Measurements from ENCODE around the gene DACT3. TPM values are rescaled to one million over a fixed set of nuclear protein-coding genes. Genes with fewer than 3 reads are reported as not detected.

The DACT3 gene
- total and polyA plus RNA-seq, 2 of the 4 experiments (the other 2 are of a cell fraction) = 1.6 to 4.9 TPM

DNA sequence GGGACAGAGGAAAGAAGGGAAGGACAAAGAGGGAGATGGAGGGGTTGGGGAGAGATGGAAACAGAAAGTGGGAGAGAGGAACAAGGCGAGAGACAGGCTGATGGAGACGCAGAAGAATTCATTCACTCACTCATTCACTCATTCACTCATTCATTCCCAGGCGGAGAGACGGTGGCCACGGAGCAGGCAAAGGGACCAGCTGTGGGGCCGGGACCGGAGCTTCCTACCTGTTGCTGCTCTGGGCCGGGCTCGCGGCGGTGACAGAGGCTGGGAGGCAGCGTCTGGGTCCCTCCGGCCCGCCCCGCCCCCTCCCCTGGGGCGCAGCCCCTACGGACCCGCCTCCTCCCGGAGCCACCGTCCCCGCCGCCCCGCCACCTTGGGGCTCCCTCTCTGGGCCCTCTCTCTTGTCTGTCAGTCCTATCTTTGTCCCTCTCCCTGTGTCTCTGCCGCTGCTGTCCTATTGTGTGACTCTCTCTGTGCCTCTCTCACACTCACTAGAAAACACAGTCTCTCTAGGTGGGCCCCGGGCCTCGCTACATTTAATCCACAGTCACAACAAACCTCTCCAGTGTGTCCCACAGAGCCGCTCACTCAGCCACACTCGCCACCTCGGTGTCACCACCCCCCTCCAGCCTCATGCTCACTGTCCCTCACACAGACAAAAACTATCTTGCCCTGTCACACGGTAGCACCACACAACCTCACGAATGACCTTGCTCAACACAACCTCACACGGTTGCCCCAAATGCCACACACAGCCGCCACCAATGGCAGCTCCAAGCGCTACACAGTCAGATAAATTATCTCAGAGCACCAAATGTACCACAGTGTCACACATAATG is 24.8 kb downstream of the DACT3 start, which contains the start of gene GNG8:
TSS of gene GNG8 (minus strand) at position 283 of the 842 bp plus-strand sequence. CDS start 1,520 bp downstream, outside the sequence.
- Histone ChIP-seq H2BK15ac (ENCODE audit: low read depth, low read length) (no peak within 1 kb of the TSS), H2BK5ac (ENCODE audit: low read depth, low read length, poor library complexity, severe bottlenecking) (no peak within 1 kb of the TSS), H2AK5ac (ENCODE audit: low read depth, low read length) (0 out of 2 replicates have a peak within 1 kb of the TSS, but pooled peaks have one; percentile 25), H3K4me2 (ENCODE audit: low read depth, low read length) (no peak within 1 kb of the TSS), H3K9me1 (ENCODE audit: insufficient read depth, low read length) (no peaks in the 10 kb centered on the region), H3K9me3 (ENCODE audit: control insufficient read depth, insufficient read depth, low read length) (no peaks in the 10 kb centered on the region), H3K79me1 (ENCODE audit: low read depth in 1 of 2, low read length in 2 of 2) (no peaks in the 10 kb centered on the region), H2AFZ (replicated peaks; ENCODE audit: low read length, poor library complexity) (no peak within 1 kb of the TSS), H3K4ac (ENCODE audit: low read depth, low read length) (no peak within 1 kb of the TSS), H3K9ac (ENCODE audit: low read depth, low read length) (no peak within 1 kb of the TSS), H3K56ac (ENCODE audit: extremely low read depth, insufficient read depth, low read length) (no peak within 1 kb of the TSS), H3K18ac (ENCODE audit: low read depth, low read length) (no peak within 1 kb of the TSS), H4K20me1 (ENCODE audit: insufficient read depth, low read length) (peaks cover 4% of the 10 kb centered on the region; the same call in 1 of the 2 replicates), H2BK120ac (ENCODE audit: low read depth, low read length) (no peak within 1 kb of the TSS), H4K8ac (ENCODE audit: low read depth in 2 of 2, low read length in 2 of 2) (no peak within 1 kb of the TSS), H4K5ac (ENCODE audit: low read depth, low read length) (no peak within 1 kb of the TSS), H3K27ac (ENCODE audit: insufficient read depth, low read length) (no peak within 1 kb of the TSS), H3K4me3 (ENCODE audit: insufficient read depth, low read depth, low read length) (no peak within 1 kb of the TSS), H4K91ac (ENCODE audit: insufficient read depth, low read depth, low read length) (no peak within 1 kb of the TSS), H3K4me1 (ENCODE audit: control insufficient read depth, insufficient read depth, low read length) (peaks cover 10% of the 10 kb centered on the region), H3K23ac (ENCODE audit: low read depth, low read length) (no peak within 1 kb of the TSS), H2AK9ac (replicated peaks; ENCODE audit: low read depth, low read length, poor library complexity) (peak within 1 kb of the TSS; percentile 72), H3K27me3 (ENCODE audit: control insufficient read depth, insufficient read depth, low read length) (no peaks in the 10 kb centered on the region; the same call in 1 of the 2 replicates), H3K36me3 (ENCODE audit: control insufficient read depth, insufficient read depth, low read length) (no peaks in the 10 kb centered on the region), H2BK20ac (ENCODE audit: low read depth, low read length) (no peak within 1 kb of the TSS), H3K14ac (replicated peaks; ENCODE audit: low read depth, low read length) (no peak within 1 kb of the TSS)
- WGBS, 2 experiments (ENCODE audit: extremely low coverage in 2 of 2, insufficient read length in 1 of 2) = 46% methylated on average over 6 of the region's 34 CpGs; no CpG with 5 or more reads in 1 of the 2 experiments
- DNase-seq (no peak), ATAC-seq (ENCODE audit: low read depth) (no peak)
- intact Hi-C loops (cut with micrococcal nuclease) = no loop called here
- no TSS peak for BruUV-seq (replicated peaks)
- dilution Hi-C loops (cut with HindIII; ENCODE audit: low sequenced_read_pairs, unreplicated experiment) = no loop called here
- in situ Hi-C loops (cut with MboI; ENCODE audit: low sequenced_read_pairs) = no loop called here
- POLR2A ChIA-PET (ENCODE audit: unreplicated experiment) = no interaction called here
- CTCF ChIA-PET = no interaction called here
- TF ChIP-seq CEBPB (IDR thresholded peaks at IDR 0.05; ENCODE audit: low read depth, low read length) = no peak
- no peak for TF ChIP-seq MAFK (IDR thresholded peaks at IDR 0.05; ENCODE audit: low read depth, low read length)
- TF ChIP-seq MAZ (IDR thresholded peaks at IDR 0.05; ENCODE audit: borderline replicate concordance, low read depth, low read length) = no peak
- no peak for TF ChIP-seq SMC3 (IDR thresholded peaks at IDR 0.05; ENCODE audit: low read depth, low read length)
- TF ChIP-seq, protein P1, sequence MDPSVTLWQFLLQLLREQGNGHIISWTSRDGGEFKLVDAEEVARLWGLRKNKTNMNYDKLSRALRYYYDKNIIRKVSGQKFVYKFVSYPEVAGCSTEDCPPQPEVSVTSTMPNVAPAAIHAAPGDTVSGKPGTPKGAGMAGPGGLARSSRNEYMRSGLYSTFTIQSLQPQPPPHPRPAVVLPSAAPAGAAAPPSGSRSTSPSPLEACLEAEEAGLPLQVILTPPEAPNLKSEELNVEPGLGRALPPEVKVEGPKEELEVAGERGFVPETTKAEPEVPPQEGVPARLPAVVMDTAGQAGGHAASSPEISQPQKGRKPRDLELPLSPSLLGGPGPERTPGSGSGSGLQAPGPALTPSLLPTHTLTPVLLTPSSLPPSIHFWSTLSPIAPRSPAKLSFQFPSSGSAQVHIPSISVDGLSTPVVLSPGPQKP (IDR thresholded peaks at IDR 0.05; ENCODE audit: borderline replicate concordance, low read depth, low read length) = no peak
- no peak for TF ChIP-seq FOS (IDR thresholded peaks at IDR 0.05; ENCODE audit: low read depth, low read length)
- TF ChIP-seq, protein P2, sequence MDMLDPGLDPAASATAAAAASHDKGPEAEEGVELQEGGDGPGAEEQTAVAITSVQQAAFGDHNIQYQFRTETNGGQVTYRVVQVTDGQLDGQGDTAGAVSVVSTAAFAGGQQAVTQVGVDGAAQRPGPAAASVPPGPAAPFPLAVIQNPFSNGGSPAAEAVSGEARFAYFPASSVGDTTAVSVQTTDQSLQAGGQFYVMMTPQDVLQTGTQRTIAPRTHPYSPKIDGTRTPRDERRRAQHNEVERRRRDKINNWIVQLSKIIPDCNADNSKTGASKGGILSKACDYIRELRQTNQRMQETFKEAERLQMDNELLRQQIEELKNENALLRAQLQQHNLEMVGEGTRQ (IDR thresholded peaks at IDR 0.05; ENCODE audit: low read depth, low read length) = no peak
- TF ChIP-seq RAD21 (IDR thresholded peaks at IDR 0.05; ENCODE audit: low read length) = no peak
- no peak for TF ChIP-seq BHLHE40 (IDR thresholded peaks at IDR 0.05; ENCODE audit: low read depth, low read length)
- TF ChIP-seq RCOR1 (IDR thresholded peaks at IDR 0.05; ENCODE audit: insufficient replicate concordance, low read length) = no peak
- TF ChIP-seq POLR2A (IDR thresholded peaks at IDR 0.05; ENCODE audit: low read depth, low read length) = no peak
- no peak for TF ChIP-seq CHD1 (IDR thresholded peaks at IDR 0.05; ENCODE audit: low read depth, low read length)
- no peak for TF ChIP-seq MXI1 (IDR thresholded peaks at IDR 0.05; ENCODE audit: borderline replicate concordance, low read depth, low read length)
- TF ChIP-seq, protein P3, sequence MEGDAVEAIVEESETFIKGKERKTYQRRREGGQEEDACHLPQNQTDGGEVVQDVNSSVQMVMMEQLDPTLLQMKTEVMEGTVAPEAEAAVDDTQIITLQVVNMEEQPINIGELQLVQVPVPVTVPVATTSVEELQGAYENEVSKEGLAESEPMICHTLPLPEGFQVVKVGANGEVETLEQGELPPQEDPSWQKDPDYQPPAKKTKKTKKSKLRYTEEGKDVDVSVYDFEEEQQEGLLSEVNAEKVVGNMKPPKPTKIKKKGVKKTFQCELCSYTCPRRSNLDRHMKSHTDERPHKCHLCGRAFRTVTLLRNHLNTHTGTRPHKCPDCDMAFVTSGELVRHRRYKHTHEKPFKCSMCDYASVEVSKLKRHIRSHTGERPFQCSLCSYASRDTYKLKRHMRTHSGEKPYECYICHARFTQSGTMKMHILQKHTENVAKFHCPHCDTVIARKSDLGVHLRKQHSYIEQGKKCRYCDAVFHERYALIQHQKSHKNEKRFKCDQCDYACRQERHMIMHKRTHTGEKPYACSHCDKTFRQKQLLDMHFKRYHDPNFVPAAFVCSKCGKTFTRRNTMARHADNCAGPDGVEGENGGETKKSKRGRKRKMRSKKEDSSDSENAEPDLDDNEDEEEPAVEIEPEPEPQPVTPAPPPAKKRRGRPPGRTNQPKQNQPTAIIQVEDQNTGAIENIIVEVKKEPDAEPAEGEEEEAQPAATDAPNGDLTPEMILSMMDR (conservative IDR thresholded peaks at IDR 0.05; ENCODE audit: low read depth, low read length) = no peak
- TF ChIP-seq RFX5 (IDR thresholded peaks at IDR 0.05; ENCODE audit: low read depth, low read length) = no peak
